H1 (cell line): ENCODE measurements around the gene MYO1D. TPM values are rescaled to one million over a fixed set of nuclear protein-coding genes. Genes with fewer than 3 reads are reported as not detected.

Experiments used
- SP4 ChIP-seq: IDR thresholded peaks from 2 replicates; pipeline ENCODE4 v1.6.1; 2012; ENCODE audit warnings: low read length, inconsistent platforms
- polyA plus RNA-seq, 7 experiments: library from polyadenylated mRNA; depleted of rRNA in 3 of 7; stranded (reverse) in 5 of 7; unstranded in 2 of 7; fragments of >200 nt in 5 of 7; fragments of 200-250 nt in 2 of 7; gene quantifications; 1 replicate in 5 of 7; 2 replicates in 1 of 7; 4 replicates in 1 of 7; pipeline versions ENCODE4 v1.2.1 to v1.2.3, GENCODE V29; 2011 to 2013; ENCODE audit warnings: missing spikeins in 2 of 7, mixed read lengths in 2 of 7
- total RNA-seq: library from RNA; stranded (reverse); fragmentation: NEBNext Ultra II Directional; extraction: Animal tissue kit (Norgen Biotek cat#: 25700); gene quantifications from 2 replicates; pipeline ENCODE4 v1.2.1, GENCODE V29; 2021

MYO1D gene
- total and polyA plus RNA-seq, 2 of the 8 experiments (the other 6 are each of a cell fraction or from before 2014, with no cell fraction given), result 6.5 to 25.4 TPM

DNA sequence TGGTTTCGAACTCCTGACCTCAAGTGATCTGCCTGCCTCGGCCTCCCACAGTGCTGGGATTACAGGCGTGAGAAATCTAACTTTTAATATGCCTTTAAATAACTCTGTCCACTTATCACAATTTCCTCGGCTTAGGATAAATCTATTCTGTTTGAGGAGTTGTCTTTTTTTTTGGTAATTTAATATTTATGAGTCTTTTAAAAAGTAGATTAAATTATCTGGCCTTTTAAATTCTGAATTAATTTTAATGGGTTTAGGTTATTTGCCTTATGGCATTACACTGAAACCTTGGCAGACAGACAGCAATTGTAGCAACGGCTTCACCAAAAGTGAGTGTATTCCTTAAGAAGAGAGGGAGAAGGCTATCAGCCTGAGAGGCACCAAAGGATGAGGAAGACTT lies 66.2 kb downstream of the MYO1D start (continued):
- no peak for TF ChIP-seq SP4
